GM19395 (cell line): ENCODE data around the gene PRR23A.

Source experiments
- ATAC-seq: cut with Tn5 transposase; IDR thresholded peaks from one replicate; pipeline ENCODE4 v1.9.1; 2021; ENCODE audit warnings: mild to moderate bottlenecking, moderate library complexity; ENCODE audit not compliant: unreplicated experiment

The PRR23A gene

DNA sequence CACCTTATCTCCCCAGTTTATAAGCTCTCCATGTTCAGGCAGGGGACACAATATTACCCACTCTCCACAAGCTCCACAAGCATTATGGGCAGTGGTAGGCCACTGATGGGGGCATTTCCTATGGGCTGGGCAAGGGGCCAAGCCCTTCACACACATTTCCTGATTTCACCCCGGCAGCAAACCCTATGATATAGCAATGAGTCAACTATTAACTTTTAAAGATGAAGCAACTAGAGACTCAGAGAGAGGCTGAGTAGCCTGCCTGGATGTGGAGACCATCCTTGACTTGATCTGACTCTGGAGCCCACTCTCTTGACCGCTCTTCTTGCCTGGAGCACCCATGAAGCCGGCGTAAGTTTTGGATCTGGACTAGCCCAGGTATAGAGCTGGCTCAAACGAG is 31.6 kb downstream of the PRR23A start:
- no peak for ATAC-seq

DNA sequence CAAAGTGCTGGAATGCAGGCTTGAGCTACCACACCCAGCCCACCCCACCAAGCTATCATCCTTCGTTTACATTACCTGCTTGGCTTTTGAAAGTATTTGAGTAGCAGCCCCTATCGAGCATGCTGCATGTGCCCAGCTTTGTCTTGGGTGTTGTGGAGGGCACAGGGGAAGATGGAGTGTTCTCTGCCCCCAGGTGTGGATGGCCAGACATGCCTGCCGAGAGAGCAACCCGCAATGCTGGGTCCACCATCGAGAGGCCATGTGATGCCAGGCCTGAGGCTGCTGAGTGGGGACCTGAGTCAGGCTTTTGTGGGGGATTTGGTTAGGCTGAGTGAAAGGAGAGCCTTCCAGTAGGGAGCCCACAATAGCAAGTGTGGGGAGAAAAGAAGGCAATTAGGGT is 33.1 kb downstream of the PRR23A start:
- ATAC-seq, result no peak

GRCh38 chr3:138971766-138972320 is 34.2 kb downstream of the PRR23A start:
- no peak for ATAC-seq

- ATAC-seq, result no peak
These were observed 41.1 kb downstream of the PRR23A start for GRCh38 chr3:138964923-138965322.

DNA sequence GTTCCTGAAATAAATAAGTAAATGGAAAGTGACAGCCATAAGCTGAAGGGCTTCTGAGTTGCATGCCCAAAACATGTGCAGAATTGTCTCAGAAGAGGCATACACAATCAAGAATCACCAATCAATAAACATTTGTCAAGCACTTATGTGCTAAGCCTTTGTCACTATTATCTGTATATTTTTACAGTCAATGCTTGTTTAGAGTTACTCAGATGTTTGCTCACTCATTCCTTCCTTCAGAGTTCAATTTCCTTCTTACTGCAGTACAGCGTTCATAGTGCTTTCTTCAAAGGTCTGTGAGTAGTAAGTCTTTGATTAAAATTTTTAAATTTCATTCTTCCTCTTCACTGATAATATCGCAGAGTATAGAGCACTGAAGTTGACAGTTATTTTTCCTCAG is 41.8 kb downstream of the PRR23A start:
- ATAC-seq, result no peak

DNA sequence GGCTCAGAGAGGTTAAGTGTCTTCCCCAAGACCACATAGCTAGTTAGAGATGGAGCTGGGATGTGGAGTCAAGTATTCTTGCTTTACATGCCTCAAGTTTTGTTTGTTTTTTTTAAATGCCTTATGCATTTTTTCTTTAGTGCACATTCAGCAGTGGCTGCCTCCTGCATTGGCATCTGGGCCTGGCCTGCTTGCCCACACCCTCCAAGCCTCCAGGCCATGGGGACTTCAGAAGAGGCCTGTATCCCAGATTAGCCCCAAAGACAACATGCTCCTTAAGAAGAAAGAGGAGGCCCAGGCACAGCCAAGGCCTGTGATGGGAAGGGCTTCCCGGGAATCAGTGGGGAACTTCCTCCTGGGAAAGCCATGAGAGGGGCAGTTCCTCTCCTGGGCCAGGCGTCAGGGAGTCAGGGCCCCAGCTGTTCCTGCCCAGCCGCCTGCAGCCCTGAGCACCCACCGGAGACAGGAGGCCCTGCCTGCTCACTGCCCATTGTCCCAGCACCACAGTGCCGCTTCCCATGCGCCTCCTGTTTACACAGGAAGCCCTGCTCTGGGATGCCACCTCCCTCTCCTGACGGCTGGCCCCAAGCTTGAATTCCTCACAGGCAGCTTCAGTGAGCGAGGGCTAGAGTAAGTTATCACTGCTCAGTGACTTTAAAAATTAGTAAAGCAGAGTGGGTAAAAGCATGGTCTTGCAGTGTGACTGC is 43.1 kb downstream of the PRR23A start:
- no peak for ATAC-seq

DNA sequence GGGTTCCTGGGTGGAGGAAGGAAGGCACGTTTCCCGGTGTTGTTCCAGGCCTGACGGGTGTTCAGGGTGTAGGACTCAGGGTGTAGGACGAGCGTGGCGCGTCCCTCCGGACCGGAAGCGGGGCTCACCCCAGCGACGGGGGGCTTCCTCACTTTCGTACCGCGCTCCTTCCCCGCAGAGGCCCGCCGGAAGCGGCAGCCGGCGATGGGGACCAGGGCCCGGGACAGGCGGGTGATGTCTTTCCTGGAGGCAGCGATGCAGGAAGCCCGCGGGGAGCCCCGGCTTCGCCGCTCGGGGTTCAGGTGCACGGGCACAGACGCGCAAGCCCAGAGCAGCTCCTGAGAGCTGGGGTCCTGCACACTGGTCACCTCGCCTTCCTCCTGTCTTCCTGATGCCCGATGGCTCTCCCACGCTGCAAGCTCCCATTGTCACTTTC is 45.6 kb downstream of the PRR23A start:
- no peak for ATAC-seq
